NCI-H524 (cell line): ENCODE data around the gene NPIPB8.
"Not testable (repeated sequence)": the region's sequence is repeated elsewhere in the genome, so short reads cannot be mapped to it uniquely, and the experiment has no call there.

ENCODE experiments used
- DNase-seq, 2 experiments: peaks; one replicate each; lab custom pipeline; 2025; lab: John Stamatoyannopoulos, UW

The NPIPB8 gene

GRCh38 chr16:28637765-28638164, at the start of gene NPIPB8:
Gene NPIPB8 (plus strand): TSS chr16:28638065. CDS start chr16:28638361, 296 bp downstream.
- not testable (repeated sequence) for DNase-seq

DNA sequence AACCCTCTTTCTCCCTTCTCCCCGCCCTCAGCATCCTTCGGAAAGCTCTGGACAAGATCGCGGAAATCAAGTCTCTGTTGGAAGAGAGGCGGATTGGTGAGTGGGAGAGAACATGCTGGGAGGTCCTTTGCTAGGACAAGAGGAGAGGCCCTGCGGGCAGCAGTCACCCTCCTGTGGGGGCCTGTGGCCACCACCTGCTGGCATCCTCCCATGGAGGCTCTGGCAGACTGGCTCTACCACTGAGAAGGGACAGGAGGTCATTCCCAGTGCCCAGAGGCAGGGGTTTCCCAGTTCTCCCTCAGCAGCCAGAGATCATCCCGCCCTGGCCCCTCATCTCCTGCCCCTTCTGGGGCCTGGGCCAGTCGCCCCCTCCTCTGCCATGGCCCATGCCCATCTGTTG, 48.8 kb upstream of the NPIPB8 start:
- no peak for DNase-seq

DNA sequence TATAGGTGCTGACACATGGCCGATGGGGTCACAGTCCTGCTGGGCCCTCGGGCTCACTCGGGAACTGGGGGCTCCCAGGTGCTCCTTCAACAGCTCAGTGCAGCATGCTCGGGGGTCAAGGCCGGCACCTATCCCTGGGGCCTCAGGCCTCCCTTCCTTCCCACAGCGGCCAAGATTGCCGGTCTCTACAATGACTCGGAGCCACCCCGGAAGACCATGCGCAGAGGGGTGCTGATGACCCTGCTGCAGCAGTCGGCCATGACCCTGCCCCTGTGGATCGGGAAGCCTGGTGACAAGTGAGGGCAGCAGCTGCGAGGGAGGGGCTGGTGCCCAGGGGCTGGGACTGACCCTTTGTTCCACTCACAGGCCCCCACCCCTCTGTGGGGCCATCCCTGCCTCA, 47.9 kb upstream of the NPIPB8 start:
- DNase-seq, result no peak

GRCh38 chr16:28590384-28591340, 47.2 kb upstream of the NPIPB8 start:
- no peak for DNase-seq

- DNase-seq, result no peak
These were observed 46.5 kb upstream of the NPIPB8 start for GRCh38 chr16:28591355-28591754.

GRCh38 chr16:28592511-28592910, 45.4 kb upstream of the NPIPB8 start:
- DNase-seq, result no peak

- DNase-seq, result no peak
These were observed 44.8 kb upstream of the NPIPB8 start for GRCh38 chr16:28592979-28593553.

GRCh38 chr16:28595451-28595850, 42.4 kb upstream of the NPIPB8 start:
- not testable (repeated sequence) for DNase-seq

- DNase-seq, result no peak
These were observed 41.7 kb upstream of the NPIPB8 start for GRCh38 chr16:28596115-28596630.

DNA sequence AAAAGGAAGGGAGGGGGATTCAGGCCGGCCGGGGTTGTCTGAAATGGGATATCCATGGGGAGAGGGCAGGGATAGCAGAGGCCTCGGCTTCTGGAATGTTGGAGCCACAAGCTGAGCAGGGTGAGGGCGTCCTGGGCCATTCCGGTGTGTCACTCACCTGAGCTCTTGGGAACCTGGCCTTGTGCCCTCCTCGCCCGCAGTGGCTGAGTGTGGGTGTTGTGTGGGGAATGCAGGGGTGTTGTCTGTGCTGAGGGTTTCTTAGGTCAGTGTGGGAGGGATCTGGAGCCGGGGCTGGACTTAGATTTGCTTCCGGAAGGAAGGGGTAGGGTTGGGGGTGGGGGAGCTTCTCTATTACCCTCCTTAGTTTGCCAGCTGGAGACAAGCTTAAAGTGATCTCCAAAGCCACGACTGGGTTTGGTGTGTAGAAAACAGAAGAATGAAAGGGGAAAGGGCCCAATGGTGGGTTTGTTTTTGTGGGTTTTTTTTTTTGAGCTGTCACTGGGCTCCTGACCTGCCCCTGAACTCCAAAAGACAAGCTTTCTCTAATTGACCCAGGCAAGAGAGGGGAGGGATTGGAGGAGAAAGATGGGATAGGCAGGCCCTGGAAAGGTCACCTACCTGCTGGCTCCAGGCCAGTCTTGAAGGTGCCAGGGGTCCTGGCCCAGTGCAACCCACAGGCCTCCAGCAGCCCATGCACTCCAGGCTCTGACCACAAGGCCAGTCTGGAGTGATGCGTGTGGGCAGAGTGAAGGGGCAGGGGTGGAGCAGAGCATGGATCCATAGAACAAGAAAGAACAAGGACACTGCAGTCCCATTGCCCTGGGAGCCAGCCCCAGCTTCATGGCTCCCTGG, 40.8 kb upstream of the NPIPB8 start, which contains the start of gene SULT1A2:
Gene SULT1A2 (minus strand): TSS at position 211 of the 852 bp plus-strand sequence. CDS start 1,120 bp downstream, outside the sequence.
- no peak for DNase-seq

GRCh38 chr16:28597692-28598261, 40.1 kb upstream of the NPIPB8 start:
- DNase-seq, result no peak

- DNase-seq, result not testable (repeated sequence)
These were observed 38.2 kb upstream of the NPIPB8 start for GRCh38 chr16:28599377-28600285.

DNA sequence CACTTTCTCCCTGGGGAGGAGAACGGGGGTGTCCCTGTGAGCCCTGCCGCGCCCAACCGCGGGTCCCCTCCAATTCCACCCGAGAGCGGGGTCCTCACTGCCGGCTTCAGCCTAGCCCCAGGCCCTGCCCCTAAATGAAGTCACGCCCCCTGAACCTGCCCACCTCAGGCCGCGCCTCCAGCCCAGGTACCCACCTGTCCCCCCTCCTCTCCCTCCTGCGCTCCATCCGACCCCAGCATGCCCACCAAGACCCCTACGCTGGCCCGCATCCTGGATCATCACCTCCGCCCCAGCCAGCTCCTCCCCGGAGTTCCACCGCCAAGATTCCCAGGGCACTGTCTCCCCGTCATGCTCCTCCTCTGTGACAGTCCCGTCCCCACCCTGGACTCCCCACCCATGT, 36.9 kb upstream of the NPIPB8 start:
- not testable (repeated sequence) for DNase-seq

DNA sequence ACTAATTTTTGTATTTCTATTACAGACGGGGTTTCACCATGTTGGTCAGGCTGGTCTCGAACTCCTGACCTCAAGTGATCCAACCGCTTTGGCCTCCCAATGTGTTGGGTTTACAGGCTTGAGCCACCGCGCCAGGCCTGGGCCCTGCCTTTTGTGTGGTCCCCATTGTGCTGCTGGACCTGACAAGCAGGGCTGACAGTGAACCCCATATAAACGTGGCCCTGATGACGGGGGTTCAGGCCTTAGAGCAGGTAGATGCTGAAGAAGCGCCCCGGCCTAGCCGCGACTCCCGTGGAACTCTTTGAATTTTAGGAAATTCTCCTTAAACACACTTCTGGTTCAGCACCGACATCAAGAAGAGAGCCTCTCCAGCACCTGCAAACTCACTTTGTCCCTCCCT, 36.3 kb upstream of the NPIPB8 start:
- DNase-seq, result not testable (repeated sequence)

GRCh38 chr16:28602062-28602461, 35.8 kb upstream of the NPIPB8 start:
- not testable (repeated sequence) for DNase-seq

DNA sequence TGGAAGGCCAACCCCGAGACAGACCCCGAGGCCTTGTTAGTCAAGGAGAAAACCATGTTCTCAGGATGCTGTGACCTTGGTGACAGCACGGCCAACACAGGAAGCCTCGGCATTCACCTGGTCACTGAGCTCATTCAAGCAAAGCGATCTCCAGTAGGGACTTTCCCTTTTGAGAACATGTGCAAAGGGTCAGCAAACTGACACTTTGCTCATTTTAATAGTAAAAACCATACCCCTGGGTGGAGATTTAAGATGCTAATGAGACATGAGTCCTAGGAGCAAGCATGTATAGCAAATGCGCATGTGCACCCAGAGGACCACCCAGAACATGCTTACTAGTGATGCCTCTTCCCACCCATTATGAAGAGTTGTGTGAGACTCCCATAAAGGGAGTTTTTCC, 35.3 kb upstream of the NPIPB8 start:
- no peak for DNase-seq

DNA sequence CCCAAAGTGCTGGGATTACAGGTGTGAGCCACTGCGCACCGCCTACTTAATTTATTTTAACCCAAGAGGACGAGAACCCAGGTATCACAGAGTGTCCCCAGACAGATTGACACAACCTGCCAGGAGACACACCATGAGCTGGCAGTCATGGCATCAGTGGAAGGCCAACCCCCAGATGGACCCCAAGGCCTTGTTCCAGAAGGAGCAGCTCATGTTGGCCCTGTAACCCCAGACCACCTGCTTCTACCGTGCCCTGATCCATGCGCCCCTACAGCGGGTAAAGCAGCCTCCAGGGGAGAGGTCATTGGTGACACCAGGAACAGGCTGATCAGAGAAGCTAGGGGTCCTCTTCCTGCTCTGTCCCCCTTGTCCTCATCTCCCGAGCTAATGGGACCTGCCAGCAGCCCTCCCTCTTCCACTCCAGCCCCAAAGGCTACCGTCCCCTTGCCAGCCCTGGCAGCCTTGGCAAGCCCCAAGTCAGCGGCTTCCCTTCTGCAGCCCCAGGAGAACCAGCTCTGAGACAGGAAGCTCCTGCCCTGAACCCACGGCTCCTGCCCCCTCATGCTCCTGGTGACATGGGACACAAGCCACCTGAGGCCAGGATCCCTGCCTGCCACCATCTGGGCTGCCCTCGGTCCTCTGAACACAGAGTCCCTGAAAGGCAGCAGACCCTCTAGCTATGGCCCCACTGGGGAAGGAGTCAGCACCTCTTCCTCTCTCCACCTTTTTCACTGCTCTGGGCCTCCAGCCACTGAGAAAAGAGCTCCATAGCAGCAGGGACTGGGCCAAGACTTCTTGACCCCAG, 34.3 kb upstream of the NPIPB8 start:
- DNase-seq, result no peak

DNA sequence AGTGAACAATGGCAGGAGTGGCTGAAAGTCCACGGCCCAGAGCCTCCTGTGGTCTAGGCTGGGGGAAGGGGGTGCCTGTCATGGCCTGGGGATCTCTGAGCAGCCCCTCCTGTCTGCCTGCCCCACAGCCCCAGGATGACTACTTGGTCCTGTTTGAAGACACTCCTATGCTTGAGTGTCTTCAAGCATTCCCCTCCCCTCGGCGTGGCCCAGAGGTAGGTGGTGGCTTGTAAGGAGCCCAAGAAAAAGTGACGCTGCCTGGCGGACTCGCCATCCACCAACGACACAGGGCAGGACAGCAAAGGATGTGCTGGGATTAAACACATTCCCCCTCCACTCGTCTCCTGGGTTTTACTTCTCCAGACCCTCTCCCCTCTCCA, 33.7 kb upstream of the NPIPB8 start:
- DNase-seq, result no peak

DNA sequence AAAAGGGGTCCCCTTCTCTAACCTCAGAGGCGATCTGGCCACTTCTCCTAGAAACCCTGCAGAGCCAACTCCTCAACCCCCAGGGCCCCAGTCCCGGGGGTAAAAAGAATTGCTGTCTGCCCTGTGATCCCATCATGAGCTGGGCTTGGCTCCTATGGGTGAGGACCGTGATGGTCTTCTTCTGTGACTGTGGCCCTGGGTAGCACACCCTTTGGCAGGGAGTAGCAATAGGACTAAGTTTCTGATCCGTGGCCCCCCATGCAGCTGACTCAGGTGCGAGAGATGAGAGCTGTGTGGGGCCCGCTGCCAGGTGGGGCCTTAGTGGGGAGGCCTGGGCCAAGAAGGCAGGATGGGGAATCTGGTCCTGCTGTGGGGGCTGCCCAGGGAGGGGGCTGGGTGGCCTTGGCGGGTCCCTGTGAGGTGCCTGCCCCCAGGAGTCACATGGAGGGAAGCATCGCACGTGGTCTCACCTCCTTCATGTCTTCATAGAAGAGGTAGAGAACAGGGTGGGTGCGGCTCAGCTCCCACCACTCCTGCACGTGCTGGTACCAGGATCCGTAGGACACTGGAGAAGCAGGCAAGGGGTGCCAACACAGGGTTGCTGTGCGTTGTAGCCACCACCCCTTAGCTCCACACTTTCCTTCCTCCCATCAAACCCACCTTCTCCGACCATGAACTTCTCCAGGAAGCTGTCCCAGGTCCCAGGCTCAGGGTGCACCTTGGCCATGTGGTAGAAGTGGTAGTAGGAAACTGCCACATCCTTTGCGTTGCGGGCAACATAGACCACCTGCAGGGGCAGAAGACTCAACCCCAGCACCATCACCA, 31.4 kb upstream of the NPIPB8 start:
- no peak for DNase-seq
